GM21723 (cell line): ENCODE results near the gene KCNMB4.
A peak's percentile ranks its signal among the peaks of the same experiment; 100 is the strongest.

ENCODE experiments used
- ATAC-seq: cut with Tn5 transposase; IDR thresholded peaks from one replicate; pipeline ENCODE4 v1.9.1; 2021; ENCODE audit warnings: mild to moderate bottlenecking, moderate library complexity; ENCODE audit not compliant: unreplicated experiment

The KCNMB4 gene

GRCh38 chr12:70365648-70366518 is at the start of gene KCNMB4:
Gene KCNMB4, plus strand, starts transcription at chr12:70366290. Its CDS starts 445 bp downstream, at chr12:70366735.
- peak; percentile 91 for ATAC-seq

- peak; percentile 98 for ATAC-seq
These were observed 48.3 kb upstream of the KCNMB4 start for GRCh38 chr12:70317781-70318180.

GRCh38 chr12:70319605-70320004 is 46.5 kb upstream of the KCNMB4 start:
- ATAC-seq = no peak

GRCh38 chr12:70321191-70321590 is 44.9 kb upstream of the KCNMB4 start:
- no peak for ATAC-seq

GRCh38 chr12:70327541-70327940 is 38.5 kb upstream of the KCNMB4 start:
- ATAC-seq = no peak

GRCh38 chr12:70329728-70330127 is 36.4 kb upstream of the KCNMB4 start:
- ATAC-seq = no peak

GRCh38 chr12:70330158-70330557 is 35.9 kb upstream of the KCNMB4 start:
- ATAC-seq = no peak

GRCh38 chr12:70332236-70332635 is 33.9 kb upstream of the KCNMB4 start:
- ATAC-seq = no peak

- no peak for ATAC-seq
These were observed 31.3 kb upstream of the KCNMB4 start for GRCh38 chr12:70334742-70335141.

- ATAC-seq = no peak
These were observed 27.6 kb upstream of the KCNMB4 start for GRCh38 chr12:70338531-70338930.

GRCh38 chr12:70351076-70351475 is 15.0 kb upstream of the KCNMB4 start:
- no peak for ATAC-seq

GRCh38 chr12:70353780-70354660 is 12.1 kb upstream of the KCNMB4 start:
- no peak for ATAC-seq

- no peak for ATAC-seq
These were observed 11.3 kb upstream of the KCNMB4 start for GRCh38 chr12:70354787-70355186.

- ATAC-seq = no peak
These were observed 10.1 kb upstream of the KCNMB4 start for GRCh38 chr12:70355972-70356371.

- no peak for ATAC-seq
These were observed 6.5 kb upstream of the KCNMB4 start for GRCh38 chr12:70359458-70360197.

- ATAC-seq = no peak
These were observed 5.9 kb upstream of the KCNMB4 start for GRCh38 chr12:70360218-70360617.

GRCh38 chr12:70364695-70365397 is 1.2 kb upstream of the KCNMB4 start:
- ATAC-seq = no peak

GRCh38 chr12:70365398-70365647 is 767 bp upstream of the KCNMB4 start:
- ATAC-seq = no peak

- peak; percentile 48 for ATAC-seq
These were observed 629 bp downstream of the KCNMB4 start for GRCh38 chr12:70366581-70367257.
